Gastrocnemius medialis (tissue), 4 donors: ENCODE data around the gene RPL29. TPM values are rescaled to one million over a fixed set of nuclear protein-coding genes. Genes with fewer than 3 reads are reported as not detected.

Experiments used
- ATAC-seq, 2 donors: fragments of 150-250 bp; one replicate each; pipeline ENCODE4 v1.9.1; 2016
- DNase-seq, 2 donors: peaks; one replicate each; pipeline ENCODE4 v3.0.0-alpha.2; 2019
- H3K27ac ChIP-seq, 4 donors: fragments of 200-600 bp; sonication (generic); 1 replicate in 1 of 4; 2 replicates in 3 of 4; pipeline ENCODE4 v1.5.1; 2016 to 2018; ENCODE audit warnings: mild to moderate bottlenecking in 2 of 4, moderate library complexity in 1 of 4
- H3K27me3 ChIP-seq, 3 donors: fragments of 200-600 bp; sonication (generic) in 2 of 3; 1 replicate in 1 of 3; 2 replicates in 2 of 3; pipeline versions ENCODE4 v1.5.1 to v1.6.0; 2016 to 2019; ENCODE audit warnings: mild to moderate bottlenecking in 1 of 3, moderate library complexity in 1 of 3
- H3K36me3 ChIP-seq, 2 donors: fragments of 200-600 bp; sonication (generic) in 1 of 2; one replicate each; pipeline ENCODE4 v1.5.1; 2017 to 2018
- H3K4me1 ChIP-seq, 2 donors: fragments of 200-600 bp; sonication (generic) in 1 of 2; one replicate each; pipeline ENCODE4 v1.5.1; 2016 to 2017; ENCODE audit warnings: mild to moderate bottlenecking in 2 of 2
- H3K4me3 ChIP-seq, 4 donors: fragments of 200-600 bp; sonication (generic) in 3 of 4; 1 replicate in 1 of 4; 2 replicates in 3 of 4; pipeline ENCODE4 v1.5.1; 2016 to 2019; ENCODE audit warnings: mild to moderate bottlenecking in 2 of 4
- H3K9me3 ChIP-seq, 3 donors: fragments of 200-600 bp; sonication (generic) in 2 of 3; 1 replicate in 1 of 3; 2 replicates in 2 of 3; pipeline ENCODE4 v1.5.1; 2016 to 2019
- CTCF ChIP-seq, 5 experiments: fragments of 450-650 bp in 3 of 5; fragments of 200-600 bp in 2 of 5; sonication (generic) in 2 of 5; IDR thresholded peaks in 4 of 5; conservative IDR thresholded peaks in 1 of 5; 1 replicate in 4 of 5; 2 replicates in 1 of 5; pipeline ENCODE4 v1.5.1; 2016 to 2019; ENCODE audit warnings: antibody characterized with exemption in 5 of 5, mild to moderate bottlenecking in 3 of 5, moderate library complexity in 3 of 5
- POLR2A ChIP-seq, 2 donors: fragments of 450-650 bp; IDR thresholded peaks; one replicate each; pipeline ENCODE4 v1.6.1; 2017; ENCODE audit warnings: antibody characterized with exemption in 2 of 2, mild to moderate bottlenecking in 2 of 2, moderate library complexity in 2 of 2
- in situ Hi-C, 4 donors: fragments of 200-750 bp; cut with MboI; loops; one replicate each; pipeline versions ENCODE4 v1.15.0 to v1.8.0; 2017; ENCODE audit warnings: low sequenced_read_pairs in 4 of 4
- intact Hi-C: fragments of 100-400 bp; cut with DNase I; formaldehyde crosslinking; loops from one replicate; pipeline ENCODE4 v1.15.1; 2023; ENCODE audit warnings: low total_unique reads
- total RNA-seq, 4 donors: library from RNA; depleted of rRNA; stranded (reverse); fragments of >200 nt; gene quantifications; one replicate each; pipeline versions ENCODE4 v1.1.0 to v1.2.3, GENCODE V29; 2016

The RPL29 gene
- total RNA-seq, 4 donors from 2014 or later = 1,885 to 2,483 (median 2,154) TPM

GRCh38 chr3:52012699-52013098, 17.0 kb upstream of the RPL29 start:
- in situ Hi-C loops = no loop called here
- peak; percentile 87 to 93 for DNase-seq
- Histone ChIP-seq H3K27me3 (no peaks in the 10 kb centered on the region), H3K4me3 (no peak overlapping the region), H3K36me3 (no peaks in the 10 kb centered on the region), H3K4me1 (peaks cover 43 to 63% of the 10 kb centered on the region in 2 donors), H3K9me3 (no peaks in the 10 kb centered on the region), H3K27ac (peak overlapping the region; percentile 95 to 98 (median 96))
- TF ChIP-seq POLR2A (IDR thresholded peaks at IDR 0.05) = peak in 1 of 2 donors; percentile 34
- TF ChIP-seq CTCF (IDR thresholded peaks at IDR 0.05 in 4 of 5, conservative IDR thresholded peaks at IDR 0.05 in 1 of 5) = no peak
- peak; percentile 86 to 94 for ATAC-seq
- intact Hi-C loops = loop anchor here (2.0 kb wide), 1 partner anchor 44 kb away; the partner anchor contains the start of gene DUSP7

- in situ Hi-C loops = no loop called here
- ATAC-seq = no peak
- H3K4me3 ChIP-seq = no peak overlapping the region
- TF ChIP-seq POLR2A (IDR thresholded peaks at IDR 0.05) = no peak
- no peak for TF ChIP-seq CTCF (IDR thresholded peaks at IDR 0.05 in 4 of 5, conservative IDR thresholded peaks at IDR 0.05 in 1 of 5)
- H3K9me3 ChIP-seq = no peaks in the 10 kb centered on the region
- intact Hi-C loops = no loop called here
- DNase-seq = no peak
- H3K36me3 ChIP-seq = no peaks in the 10 kb centered on the region
- H3K27me3 ChIP-seq = no peaks in the 10 kb centered on the region
- H3K4me1 ChIP-seq = peaks cover 45 to 68% of the 10 kb centered on the region in 2 donors
- peak overlapping the region in 1 of 4 donors; percentile 98 for H3K27ac ChIP-seq
These were observed 14.7 kb upstream of the RPL29 start for GRCh38 chr3:52010431-52010830.

- intact Hi-C loops (loop anchor here (10.0 kb wide), 1 partner anchor 328 kb away; no protein-coding TSS in a partner anchor), in situ Hi-C loops (loop anchor here in 2 of 4 donors (10.0 kb wide), 1 partner anchor 48 kb away; the partner anchor contains the start of gene DUSP7 (in 2 of the 2))
- Histone ChIP-seq H3K27ac (peak overlapping the region; percentile 70 to 82 (median 80)), H3K9me3 (no peaks in the 10 kb centered on the region), H3K27me3 (no peaks in the 10 kb centered on the region), H3K4me1 (peaks cover 45 to 49% of the 10 kb centered on the region in 2 donors), H3K4me3 (no peak overlapping the region), H3K36me3 (no peaks in the 10 kb centered on the region)
- DNase-seq (peak in 1 of 2 donors; percentile 47), ATAC-seq (peak; percentile 48 to 73)
- TF ChIP-seq CTCF (IDR thresholded peaks at IDR 0.05 in 4 of 5, conservative IDR thresholded peaks at IDR 0.05 in 1 of 5) (no peak), POLR2A (IDR thresholded peaks at IDR 0.05) (no peak)
These were observed 11.6 kb upstream of the RPL29 start for GRCh38 chr3:52007291-52007690.

- DNase-seq (no peak), ATAC-seq (peak in 1 of 2 donors; percentile 2)
- no peaks in the 10 kb centered on the region for H3K36me3 ChIP-seq
- no peak overlapping the region for H3K4me3 ChIP-seq
- intact Hi-C loops = loop anchor here (10.0 kb wide), 1 partner anchor 328 kb away; no protein-coding TSS in a partner anchor
- in situ Hi-C loops = loop anchor here in 2 of 4 donors (10.0 kb wide), 1 partner anchor 48 kb away; the partner anchor contains the start of gene DUSP7 (in 2 of the 2)
- no peaks in the 10 kb centered on the region for H3K9me3 ChIP-seq
- H3K27ac ChIP-seq = peak overlapping the region; percentile 70 to 82 (median 80)
- no peak for TF ChIP-seq POLR2A (IDR thresholded peaks at IDR 0.05)
- TF ChIP-seq CTCF (IDR thresholded peaks at IDR 0.05 in 4 of 5, conservative IDR thresholded peaks at IDR 0.05 in 1 of 5) = no peak
- peaks cover 40 to 44% of the 10 kb centered on the region in 2 donors for H3K4me1 ChIP-seq
- no peaks in the 10 kb centered on the region for H3K27me3 ChIP-seq
These were observed 11.1 kb upstream of the RPL29 start for GRCh38 chr3:52006820-52007133.
